Measurements from ENCODE around the gene CLEC18A.
"Not testable (repeated sequence)": the region's sequence is repeated elsewhere in the genome, so short reads cannot be mapped to it uniquely, and the experiment has no call there.

Gene CLEC18A

GRCh38 chr16:69935740-69936139 lies 15.4 kb upstream of the CLEC18A start:
- no peak for TF ChIP-seq POLR2A (IDR thresholded peaks at IDR 0.05; ENCODE audit: low read depth, low read length)
- no peak for FAIRE-seq
- DNase-seq (ENCODE audit: insufficient read length, low spot score), result no peak

GRCh38 chr16:69936252-69936651 lies 14.9 kb upstream of the CLEC18A start:
- no peak for FAIRE-seq

GRCh38 chr16:69936751-69937211 lies 14.4 kb upstream of the CLEC18A start:
- FAIRE-seq, result no peak
- no peak for TF ChIP-seq POLR2A (IDR thresholded peaks at IDR 0.05; ENCODE audit: low read depth, low read length)
- DNase-seq (ENCODE audit: insufficient read length, low spot score), result no peak

More at GRCh38 chr16:69936252-69936651, 14.9 kb upstream of the CLEC18A start:
- no peak for DNase-seq (ENCODE audit: insufficient read length, low spot score)
- TF ChIP-seq POLR2A (IDR thresholded peaks at IDR 0.05; ENCODE audit: low read depth, low read length), result no peak

GRCh38 chr16:69937465-69937951 lies 13.6 kb upstream of the CLEC18A start:
- no peak for DNase-seq (ENCODE audit: insufficient read length, low spot score)
- no peak for TF ChIP-seq POLR2A (IDR thresholded peaks at IDR 0.05; ENCODE audit: low read depth, low read length)
- FAIRE-seq, result no peak

GRCh38 chr16:69938981-69939820 lies 11.9 kb upstream of the CLEC18A start:
- TF ChIP-seq POLR2A (IDR thresholded peaks at IDR 0.05; ENCODE audit: low read depth, low read length), result no peak
- FAIRE-seq, result no peak
- DNase-seq (ENCODE audit: insufficient read length, low spot score), result no peak

GRCh38 chr16:69939821-69940585 lies 11.1 kb upstream of the CLEC18A start:
- DNase-seq (ENCODE audit: insufficient read length, low spot score) (no peak), FAIRE-seq (no peak)
- TF ChIP-seq POLR2A (IDR thresholded peaks at IDR 0.05; ENCODE audit: low read depth, low read length), result no peak

GRCh38 chr16:69940676-69941075 lies 10.5 kb upstream of the CLEC18A start:
- DNase-seq (ENCODE audit: insufficient read length, low spot score), result no peak
- no peak for FAIRE-seq
- TF ChIP-seq POLR2A (IDR thresholded peaks at IDR 0.05; ENCODE audit: low read depth, low read length), result no peak

- no peak for TF ChIP-seq POLR2A (IDR thresholded peaks at IDR 0.05; ENCODE audit: low read depth, low read length)
- DNase-seq (ENCODE audit: insufficient read length, low spot score) (no peak), FAIRE-seq (no peak)
Observed at GRCh38 chr16:69941251-69942098, 9.7 kb upstream of the CLEC18A start.

GRCh38 chr16:69942099-69942491 lies 9.0 kb upstream of the CLEC18A start:
- no peak for TF ChIP-seq POLR2A (IDR thresholded peaks at IDR 0.05; ENCODE audit: low read depth, low read length)
- no peak for DNase-seq (ENCODE audit: insufficient read length, low spot score)
- FAIRE-seq, result no peak

- no peak for TF ChIP-seq POLR2A (IDR thresholded peaks at IDR 0.05; ENCODE audit: low read depth, low read length)
- FAIRE-seq (no peak), DNase-seq (ENCODE audit: insufficient read length, low spot score) (no peak)
Observed at GRCh38 chr16:69942627-69943170, 8.4 kb upstream of the CLEC18A start.

- FAIRE-seq; DNase-seq (ENCODE audit: insufficient read length, low spot score): not testable (repeated sequence)
Observed at GRCh38 chr16:69943241-69944036, 7.7 kb upstream of the CLEC18A start.

GRCh38 chr16:69950411-69950810 lies 723 bp upstream of the CLEC18A start:
- FAIRE-seq; DNase-seq (ENCODE audit: insufficient read length, low spot score): not testable (repeated sequence)

GRCh38 chr16:69951672-69952031 lies 518 bp downstream of the CLEC18A start:
- FAIRE-seq; DNase-seq (ENCODE audit: insufficient read length, low spot score): not testable (repeated sequence)

GRCh38 chr16:69952116-69952515 lies 982 bp downstream of the CLEC18A start:
- DNase-seq (ENCODE audit: insufficient read length, low spot score); FAIRE-seq: not testable (repeated sequence)

- not testable (repeated sequence) for FAIRE-seq; DNase-seq (ENCODE audit: insufficient read length, low spot score)
Observed at GRCh38 chr16:69952572-69953355, 1.6 kb downstream of the CLEC18A start.

- FAIRE-seq, result not testable (repeated sequence)
Observed at GRCh38 chr16:69954241-69954640, 3.1 kb downstream of the CLEC18A start.

GRCh38 chr16:69963312-69963711 lies 12.2 kb downstream of the CLEC18A start:
- FAIRE-seq; DNase-seq (ENCODE audit: insufficient read length, low spot score): not testable (repeated sequence)

More at GRCh38 chr16:69954241-69954640, 3.1 kb downstream of the CLEC18A start:
- not testable (repeated sequence) for DNase-seq (ENCODE audit: insufficient read length, low spot score)

All from H54 (cell line).